OCI-LY1 (cell line): ENCODE results near the gene PLA2G6.

Source experiments
- CTCF ChIP-seq: fragments of 200-600 bp; sonication (generic), shearing (Covaris generic); IDR thresholded peaks from 2 replicates; pipeline ENCODE4 v1.5.1; 2017; ENCODE audit warnings: mild to moderate bottlenecking, antibody characterized with exemption, low read length, moderate library complexity, mixed read lengths
- EZH2 ChIP-seq: fragments of 200-600 bp; sonication (generic), shearing (Covaris generic); IDR thresholded peaks from 2 replicates; pipeline ENCODE4 v1.8.0; 2017; ENCODE audit warnings: borderline replicate concordance, mixed run types, mild to moderate bottlenecking, antibody characterized with exemption, low read length, moderate library complexity, mixed read lengths

GRCh38 chr22:38175206-38176118 lies 6.2 kb downstream of the PLA2G6 start:
- TF ChIP-seq CTCF = no peak
- no peak for TF ChIP-seq EZH2
